LHCN-M2 (cell line): ENCODE measurements around the gene ASTN2. TPM values are rescaled to one million over a fixed set of nuclear protein-coding genes. Genes with fewer than 3 reads are reported as not detected.

ENCODE experiments used
- DNase-seq: peaks from one replicate; pipeline ENCODE4 v3.0.0-alpha.2; 2012; ENCODE audit warnings: low read depth
- polyA plus RNA-seq: library from polyadenylated mRNA; unstranded; fragments of >200 nt; gene quantifications from one replicate; pipeline ENCODE4 v1.2.1, GENCODE V29; 2012; ENCODE audit warnings: missing spikeins
- total RNA-seq: library from RNA; depleted of rRNA; stranded (reverse); fragments of >200 nt; gene quantifications from 2 replicates; pipeline ENCODE4 v1.2.3, GENCODE V29; 2014; rRNA removed

Gene ASTN2, protein sequence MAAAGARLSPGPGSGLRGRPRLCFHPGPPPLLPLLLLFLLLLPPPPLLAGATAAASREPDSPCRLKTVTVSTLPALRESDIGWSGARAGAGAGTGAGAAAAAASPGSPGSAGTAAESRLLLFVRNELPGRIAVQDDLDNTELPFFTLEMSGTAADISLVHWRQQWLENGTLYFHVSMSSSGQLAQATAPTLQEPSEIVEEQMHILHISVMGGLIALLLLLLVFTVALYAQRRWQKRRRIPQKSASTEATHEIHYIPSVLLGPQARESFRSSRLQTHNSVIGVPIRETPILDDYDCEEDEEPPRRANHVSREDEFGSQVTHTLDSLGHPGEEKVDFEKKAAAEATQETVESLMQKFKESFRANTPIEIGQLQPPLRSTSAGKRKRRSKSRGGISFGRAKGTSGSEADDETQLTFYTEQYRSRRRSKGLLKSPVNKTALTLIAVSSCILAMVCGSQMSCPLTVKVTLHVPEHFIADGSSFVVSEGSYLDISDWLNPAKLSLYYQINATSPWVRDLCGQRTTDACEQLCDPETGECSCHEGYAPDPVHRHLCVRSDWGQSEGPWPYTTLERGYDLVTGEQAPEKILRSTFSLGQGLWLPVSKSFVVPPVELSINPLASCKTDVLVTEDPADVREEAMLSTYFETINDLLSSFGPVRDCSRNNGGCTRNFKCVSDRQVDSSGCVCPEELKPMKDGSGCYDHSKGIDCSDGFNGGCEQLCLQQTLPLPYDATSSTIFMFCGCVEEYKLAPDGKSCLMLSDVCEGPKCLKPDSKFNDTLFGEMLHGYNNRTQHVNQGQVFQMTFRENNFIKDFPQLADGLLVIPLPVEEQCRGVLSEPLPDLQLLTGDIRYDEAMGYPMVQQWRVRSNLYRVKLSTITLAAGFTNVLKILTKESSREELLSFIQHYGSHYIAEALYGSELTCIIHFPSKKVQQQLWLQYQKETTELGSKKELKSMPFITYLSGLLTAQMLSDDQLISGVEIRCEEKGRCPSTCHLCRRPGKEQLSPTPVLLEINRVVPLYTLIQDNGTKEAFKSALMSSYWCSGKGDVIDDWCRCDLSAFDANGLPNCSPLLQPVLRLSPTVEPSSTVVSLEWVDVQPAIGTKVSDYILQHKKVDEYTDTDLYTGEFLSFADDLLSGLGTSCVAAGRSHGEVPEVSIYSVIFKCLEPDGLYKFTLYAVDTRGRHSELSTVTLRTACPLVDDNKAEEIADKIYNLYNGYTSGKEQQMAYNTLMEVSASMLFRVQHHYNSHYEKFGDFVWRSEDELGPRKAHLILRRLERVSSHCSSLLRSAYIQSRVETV (N-terminal part only)
- 10.9 and 11.8 TPM in 2 replicates for total RNA-seq
- polyA plus RNA-seq = 5.6 TPM

DNA sequence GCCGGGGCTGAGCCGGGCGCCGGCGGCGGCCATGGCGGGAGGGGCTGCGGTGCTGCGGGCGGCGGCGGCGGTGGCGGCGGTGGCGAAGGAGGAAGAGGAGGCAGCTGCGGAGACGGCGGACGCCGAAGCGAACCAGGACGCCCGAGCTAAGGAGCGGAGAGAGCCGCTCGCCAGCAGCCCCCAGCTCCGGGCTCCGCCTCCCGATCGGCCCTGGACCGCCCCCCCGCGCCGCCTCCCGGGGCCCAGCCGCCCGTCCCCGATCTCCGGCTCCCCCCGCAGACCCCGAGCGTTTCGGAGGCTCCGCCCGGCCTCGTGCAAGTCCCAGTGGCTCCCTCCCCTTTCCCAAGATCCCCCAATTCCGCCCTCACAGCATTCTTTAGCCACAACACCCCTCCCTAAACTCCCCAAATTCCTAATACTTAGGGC, at the start of gene ASTN2:
Gene ASTN2 (minus strand): TSS at position 152 of the 426 bp plus-strand sequence. CDS start 119 bp downstream, at position 33.
- DNase-seq = no peak

DNA sequence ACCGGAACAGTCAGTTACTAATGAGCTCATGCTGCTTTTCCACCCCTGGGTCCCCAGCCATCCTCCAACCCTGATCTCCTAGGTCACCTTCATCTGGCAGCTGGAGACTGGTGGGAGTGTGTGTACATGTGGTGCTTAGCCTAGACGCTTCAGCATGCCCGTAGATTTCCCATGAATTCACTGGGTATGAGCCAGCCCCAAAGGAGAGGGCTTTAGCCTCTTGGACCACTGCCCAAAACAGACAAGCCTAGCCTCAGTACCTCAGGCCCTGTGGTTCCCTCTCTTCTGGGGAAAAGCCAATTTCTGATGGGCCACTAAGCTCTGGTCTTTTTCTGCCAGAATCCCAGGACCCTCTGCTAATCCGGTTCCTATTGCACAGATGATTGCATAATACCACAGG, 48.0 kb upstream of the ASTN2 start:
- DNase-seq = peak; percentile 73

DNA sequence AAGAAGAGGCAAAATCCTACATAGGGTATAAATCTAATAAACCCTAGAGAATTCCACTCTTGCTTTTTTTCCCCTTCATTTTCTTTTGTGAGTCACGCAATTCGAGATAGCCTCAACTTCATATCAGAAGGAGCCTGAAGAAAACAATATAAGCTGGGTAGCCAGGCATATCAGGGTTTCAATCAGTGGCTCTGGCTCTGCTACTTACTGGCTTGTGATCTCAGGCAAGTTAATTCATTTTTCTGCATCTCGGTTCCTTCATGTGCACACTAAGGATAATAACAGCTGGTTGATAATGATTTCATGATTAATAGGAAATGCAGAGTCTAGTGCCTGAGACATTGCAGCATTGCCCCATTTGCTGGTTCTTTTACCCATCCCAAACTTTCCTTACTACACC, 46.5 kb upstream of the ASTN2 start:
- DNase-seq = no peak

DNA sequence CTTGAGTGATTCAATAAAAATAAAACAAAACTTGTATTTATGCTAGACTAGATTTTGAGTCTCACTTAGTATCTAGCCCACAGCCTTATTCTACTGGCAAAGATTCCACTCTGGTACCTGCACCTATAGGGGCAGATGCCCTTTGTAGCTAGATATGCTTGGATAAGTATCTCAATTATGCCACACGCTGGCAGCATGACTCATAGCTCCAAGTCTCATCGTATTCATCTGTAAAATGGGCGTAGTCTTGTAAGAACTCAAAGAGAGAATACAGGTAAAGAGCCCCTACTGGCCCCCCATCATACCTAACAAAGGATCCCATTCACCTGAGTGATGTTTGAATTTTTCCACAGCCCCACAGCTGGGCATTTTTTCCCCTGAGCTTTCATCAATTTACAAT, 45.9 kb upstream of the ASTN2 start:
- DNase-seq = no peak

DNA sequence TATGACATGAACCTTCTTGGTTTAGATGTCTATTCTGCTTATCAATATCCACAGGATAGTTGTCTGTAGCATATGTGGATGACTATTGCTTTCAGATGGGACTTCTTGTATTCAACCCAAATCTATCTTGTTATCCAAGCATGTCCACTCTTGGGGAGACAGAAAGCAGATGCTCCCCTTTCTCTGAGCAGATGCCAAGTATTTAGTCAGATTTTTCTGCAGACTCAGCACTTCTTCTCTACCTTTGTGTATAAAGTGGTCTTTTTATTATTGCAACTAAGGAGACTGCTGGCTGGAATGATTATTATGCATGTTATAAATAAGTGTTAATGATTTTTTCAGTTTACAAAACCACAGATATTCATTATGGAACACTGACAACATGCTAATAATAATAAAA, 45.1 kb upstream of the ASTN2 start:
- no peak for DNase-seq

DNA sequence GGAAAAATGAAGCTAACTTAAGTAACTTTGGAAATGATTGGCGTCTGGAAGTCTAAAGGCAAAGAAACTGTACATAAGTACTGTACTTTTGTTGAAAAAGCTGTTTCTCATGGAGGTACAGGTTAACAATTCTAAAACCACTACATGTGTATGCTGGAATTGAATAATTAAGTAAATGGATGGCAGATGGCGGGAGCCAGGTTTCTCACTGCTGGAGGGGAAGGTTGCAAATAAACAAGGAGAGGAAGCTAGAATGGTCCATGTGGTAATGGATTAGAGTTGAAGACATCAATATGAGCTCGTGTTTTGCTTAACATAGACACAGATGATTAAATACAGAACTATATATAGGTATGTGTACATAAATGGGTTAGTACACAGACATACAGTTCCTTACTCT, 43.2 kb upstream of the ASTN2 start:
- no peak for DNase-seq

- DNase-seq = peak; percentile 92
These were observed 39.9 kb upstream of the ASTN2 start for GRCh38 chr9:117454711-117455110.

DNA sequence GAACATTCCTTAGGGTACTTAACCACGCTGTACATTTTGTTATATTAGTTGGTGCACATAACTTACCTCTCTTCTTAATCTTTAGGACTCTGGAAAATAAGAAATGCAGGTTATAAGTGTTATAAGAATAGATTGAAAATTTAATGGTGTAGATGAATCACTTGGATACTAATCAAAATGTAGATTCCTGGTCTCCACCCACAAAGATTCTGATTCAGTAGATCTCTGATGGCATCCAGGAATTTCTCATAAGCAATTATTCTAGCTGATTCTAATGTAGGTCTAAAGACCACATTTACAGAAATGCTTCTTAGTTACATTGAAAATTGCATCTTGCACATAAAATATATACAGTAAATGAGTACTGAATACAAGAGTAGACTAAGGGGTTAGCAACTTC, 38.9 kb upstream of the ASTN2 start:
- DNase-seq = peak; percentile 29

DNA sequence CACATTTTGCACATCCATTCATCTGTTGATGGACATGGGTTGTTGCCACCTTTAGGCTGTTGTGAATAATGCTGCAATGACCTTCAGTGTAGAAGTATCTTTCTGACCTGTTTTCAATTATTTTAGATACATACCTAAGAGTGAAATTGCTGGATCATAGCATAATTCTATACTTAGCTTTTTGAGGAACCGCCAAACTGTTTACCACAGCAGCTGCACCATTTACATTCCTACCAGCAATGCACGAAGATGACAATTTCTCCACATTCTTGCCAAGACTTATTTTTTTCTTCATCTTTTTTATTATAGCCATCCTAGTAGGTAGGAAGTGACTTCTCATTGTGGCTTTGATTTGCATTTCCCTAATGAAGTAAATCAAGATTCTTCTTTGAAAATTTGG, 36.5 kb upstream of the ASTN2 start:
- DNase-seq = peak; percentile 52

DNA sequence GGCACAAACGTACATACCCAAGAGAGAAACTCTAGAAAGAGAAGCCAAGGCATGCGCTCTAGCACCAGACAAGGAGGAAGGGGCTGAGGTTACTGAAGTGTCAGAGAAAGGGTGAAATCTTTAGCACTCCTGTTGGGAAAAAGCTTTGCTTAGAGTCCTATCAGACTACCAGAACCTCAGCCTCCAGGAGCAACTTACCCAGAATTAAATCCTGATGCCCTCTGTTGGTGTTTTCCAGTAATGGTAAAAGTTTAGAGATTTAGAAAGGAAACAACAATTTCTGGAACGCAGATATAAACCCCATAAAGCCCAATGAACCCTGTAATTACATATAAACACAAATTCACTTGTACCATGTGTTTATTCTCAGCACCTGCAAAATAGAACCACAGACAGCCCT, 33.2 kb upstream of the ASTN2 start:
- DNase-seq = peak; percentile 20

DNA sequence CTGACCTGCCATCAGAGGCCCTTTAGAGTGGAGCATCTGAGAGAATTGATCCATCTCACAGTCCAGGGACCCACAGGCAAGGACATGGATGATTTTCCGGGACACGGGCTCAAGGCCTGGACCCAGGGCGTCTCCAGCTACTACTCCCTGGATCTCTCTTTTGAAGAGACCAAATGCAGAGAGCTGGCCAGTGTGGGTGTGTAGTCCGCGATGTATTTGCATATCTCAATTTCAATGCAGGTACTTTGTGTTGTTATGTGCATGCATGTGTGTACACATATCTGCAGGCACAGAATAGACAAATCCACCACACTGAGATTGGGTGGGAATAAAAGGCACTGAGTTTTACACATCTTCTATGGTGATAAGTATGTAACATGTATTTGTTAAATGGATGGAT, 30.8 kb upstream of the ASTN2 start:
- DNase-seq = no peak

GRCh38 chr9:117444501-117444900, 29.6 kb upstream of the ASTN2 start:
- no peak for DNase-seq

DNA sequence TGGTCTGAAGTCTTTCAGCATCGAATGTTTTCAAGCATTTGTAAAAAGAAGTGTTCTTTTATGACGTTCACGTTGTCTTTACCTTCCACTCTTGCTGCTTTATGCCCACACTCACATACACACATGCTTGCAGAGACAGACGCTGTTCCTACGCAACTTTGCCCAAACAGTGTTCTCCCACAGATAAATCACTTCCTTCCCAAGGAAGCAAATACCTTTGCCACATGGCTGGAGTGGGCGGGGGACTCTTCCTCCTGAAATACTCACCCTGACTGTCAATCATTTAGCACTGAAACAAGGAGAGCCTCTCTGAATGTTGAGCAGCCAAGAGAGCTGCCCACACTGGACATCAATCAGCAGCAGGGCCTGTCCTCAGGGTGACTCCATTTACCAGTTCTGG, 22.4 kb upstream of the ASTN2 start:
- no peak for DNase-seq

DNA sequence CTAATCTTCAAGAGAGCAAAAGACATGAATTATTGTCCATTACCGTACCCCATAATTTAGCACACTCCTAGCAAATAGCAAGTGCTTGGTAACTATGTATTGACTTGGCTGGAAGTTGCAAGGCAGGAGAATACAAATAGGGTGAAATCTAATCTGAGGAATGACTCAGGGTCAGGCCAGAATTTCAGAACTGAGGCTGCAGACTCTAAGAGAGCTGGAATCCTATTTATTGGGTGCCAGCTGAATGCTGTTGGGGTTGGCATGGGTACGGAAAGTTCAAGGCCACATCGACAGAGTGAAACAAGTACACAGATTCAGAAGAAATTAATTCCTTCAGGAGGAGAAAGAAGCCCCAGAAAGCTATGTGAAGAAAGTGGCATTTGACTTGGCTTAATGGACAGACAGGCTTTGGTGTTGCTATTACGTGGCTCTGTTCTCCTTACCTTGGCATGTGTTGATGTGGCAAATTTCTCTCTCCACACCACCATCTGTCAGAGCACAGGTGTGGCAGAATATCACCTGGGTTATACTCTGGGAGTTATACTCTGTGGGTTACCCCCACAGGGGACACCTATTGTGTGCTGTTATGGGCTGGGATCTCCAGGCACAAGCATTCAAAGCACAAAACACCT, 20.9 kb upstream of the ASTN2 start:
- no peak for DNase-seq

- no peak for DNase-seq
These were observed 19.7 kb upstream of the ASTN2 start for GRCh38 chr9:117434566-117434965.

DNA sequence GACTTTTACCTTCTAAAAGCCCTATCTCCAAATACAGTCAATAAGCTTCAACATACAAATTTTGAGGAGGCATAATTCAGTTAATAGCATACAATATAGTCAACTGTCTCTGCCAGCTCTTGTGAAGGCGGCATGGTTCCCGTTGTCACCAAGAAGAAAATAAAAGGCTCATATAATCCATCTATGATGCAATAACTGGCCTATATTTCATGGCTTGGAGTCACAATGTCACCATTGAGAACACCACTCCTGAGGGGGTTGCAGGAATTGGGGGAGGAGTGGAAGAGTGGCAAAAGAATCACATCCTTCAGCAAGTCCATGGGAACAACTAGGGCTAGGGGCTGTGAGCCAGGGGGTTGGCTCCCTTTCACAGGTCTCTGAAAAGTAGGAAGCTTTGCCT, 16.0 kb upstream of the ASTN2 start:
- DNase-seq = no peak

GRCh38 chr9:117427357-117427913, 12.6 kb upstream of the ASTN2 start:
- no peak for DNase-seq

GRCh38 chr9:117425566-117425965, 10.7 kb upstream of the ASTN2 start:
- DNase-seq = no peak

DNA sequence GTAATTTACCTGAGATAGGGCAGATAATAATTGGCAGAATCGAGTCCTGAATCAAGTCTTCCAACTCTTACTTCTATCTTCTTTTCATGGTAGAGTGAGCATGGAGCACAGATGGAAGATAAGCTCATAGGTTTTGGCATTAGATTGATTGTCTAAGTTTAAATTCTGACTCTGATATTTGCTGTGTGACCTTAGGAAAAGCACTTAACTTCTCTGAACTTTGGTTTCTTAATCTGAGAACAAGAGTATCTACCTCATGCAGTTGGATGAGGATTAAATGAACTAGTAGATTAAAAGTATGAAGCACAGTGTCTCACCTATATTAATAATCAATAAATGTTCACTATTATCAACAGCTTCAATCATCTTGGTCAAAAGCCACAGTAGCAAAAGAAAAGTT, 9.4 kb upstream of the ASTN2 start:
- no peak for DNase-seq

DNA sequence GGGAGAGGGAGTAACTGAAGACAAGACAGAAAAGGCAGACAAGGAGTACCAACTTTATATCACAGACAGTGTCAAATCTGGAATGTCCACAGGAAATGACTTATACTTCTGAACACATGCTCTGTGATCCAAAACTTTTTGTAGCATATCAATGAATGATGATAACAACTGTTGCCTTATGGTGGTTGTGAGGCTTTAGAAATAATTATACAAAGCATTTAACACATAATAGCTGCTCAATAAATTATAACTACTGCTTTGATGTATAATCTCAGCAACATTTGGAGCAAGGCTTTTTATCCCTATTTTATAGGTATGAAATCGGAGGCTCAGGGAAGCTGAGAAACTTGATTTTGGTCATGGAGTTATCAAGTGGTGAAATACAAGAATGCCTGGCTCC, 3.3 kb upstream of the ASTN2 start:
- no peak for DNase-seq

GRCh38 chr9:117416856-117417255, 2.0 kb upstream of the ASTN2 start:
- DNase-seq = no peak
